ENCODE results near the gene DVL2.

The DVL2 gene

DNA sequence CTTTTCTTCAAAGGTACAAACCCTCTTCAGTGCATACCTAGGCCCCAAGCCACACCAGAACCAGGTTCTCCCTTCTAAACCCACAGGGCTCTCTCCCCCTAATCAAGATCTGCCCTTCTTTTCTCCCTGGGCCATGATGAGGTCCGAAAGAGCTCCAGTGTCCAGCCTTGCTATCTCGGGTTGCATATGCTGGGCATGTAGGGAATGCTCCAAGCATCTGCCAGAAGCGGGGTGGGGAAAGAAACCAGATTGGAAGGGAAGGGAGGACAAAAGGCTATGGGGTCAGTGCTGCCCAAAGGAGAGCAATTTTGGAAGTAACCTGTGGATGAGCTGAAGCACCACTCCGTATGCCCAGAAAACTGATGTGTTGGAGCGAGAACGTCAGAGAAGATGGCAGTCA lies 14.9 kb upstream of the DVL2 start:
- POLR2A ChIA-PET, result interaction anchor here (0.8 to 1.6 kb wide), 3 partner anchors 11 to 153 kb away, joined by 3 to 7 read pairs (median 4); partner anchors contain the start of genes NEURL4 and PHF23
- CTCF ChIA-PET, result interaction anchor here (0.6 to 1.4 kb wide), 2 partner anchors 17 to 122 kb away, joined by 3 to 5 read pairs; no protein-coding TSS in a partner anchor
- TF ChIP-seq, protein P1, sequence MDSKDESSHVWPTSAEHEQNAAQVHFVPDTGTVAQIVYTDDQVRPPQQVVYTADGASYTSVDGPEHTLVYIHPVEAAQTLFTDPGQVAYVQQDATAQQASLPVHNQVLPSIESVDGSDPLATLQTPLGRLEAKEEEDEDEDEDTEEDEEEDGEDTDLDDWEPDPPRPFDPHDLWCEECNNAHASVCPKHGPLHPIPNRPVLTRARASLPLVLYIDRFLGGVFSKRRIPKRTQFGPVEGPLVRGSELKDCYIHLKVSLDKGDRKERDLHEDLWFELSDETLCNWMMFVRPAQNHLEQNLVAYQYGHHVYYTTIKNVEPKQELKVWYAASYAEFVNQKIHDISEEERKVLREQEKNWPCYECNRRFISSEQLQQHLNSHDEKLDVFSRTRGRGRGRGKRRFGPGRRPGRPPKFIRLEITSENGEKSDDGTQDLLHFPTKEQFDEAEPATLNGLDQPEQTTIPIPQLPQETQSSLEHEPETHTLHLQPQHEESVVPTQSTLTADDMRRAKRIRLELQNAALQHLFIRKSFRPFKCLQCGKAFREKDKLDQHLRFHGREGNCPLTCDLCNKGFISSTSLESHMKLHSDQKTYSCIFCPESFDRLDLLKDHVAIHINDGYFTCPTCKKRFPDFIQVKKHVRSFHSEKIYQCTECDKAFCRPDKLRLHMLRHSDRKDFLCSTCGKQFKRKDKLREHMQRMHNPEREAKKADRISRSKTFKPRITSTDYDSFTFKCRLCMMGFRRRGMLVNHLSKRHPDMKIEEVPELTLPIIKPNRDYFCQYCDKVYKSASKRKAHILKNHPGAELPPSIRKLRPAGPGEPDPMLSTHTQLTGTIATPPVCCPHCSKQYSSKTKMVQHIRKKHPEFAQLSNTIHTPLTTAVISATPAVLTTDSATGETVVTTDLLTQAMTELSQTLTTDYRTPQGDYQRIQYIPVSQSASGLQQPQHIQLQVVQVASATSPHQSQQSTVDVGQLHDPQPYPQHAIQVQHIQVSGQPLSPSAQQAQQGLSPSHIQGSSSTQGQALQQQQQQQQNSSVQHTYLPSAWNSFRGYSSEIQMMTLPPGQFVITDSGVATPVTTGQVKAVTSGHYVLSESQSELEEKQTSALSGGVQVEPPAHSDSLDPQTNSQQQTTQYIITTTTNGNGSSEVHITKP (tag by site-specific recombination; IDR thresholded peaks at IDR 0.05), result peak; percentile 37
- TF ChIP-seq, protein P2, sequence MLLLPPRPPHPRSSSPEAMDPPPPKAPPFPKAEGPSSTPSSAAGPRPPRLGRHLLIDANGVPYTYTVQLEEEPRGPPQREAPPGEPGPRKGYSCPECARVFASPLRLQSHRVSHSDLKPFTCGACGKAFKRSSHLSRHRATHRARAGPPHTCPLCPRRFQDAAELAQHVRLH (tag by site-specific recombination; IDR thresholded peaks at IDR 0.05), result no peak
- TF ChIP-seq ZBTB20 (tag by site-specific recombination; IDR thresholded peaks at IDR 0.05) (no peak), ZNF155 (tag by site-specific recombination; IDR thresholded peaks at IDR 0.05) (no peak), ZNF549 (tag by site-specific recombination; IDR thresholded peaks at IDR 0.05) (no peak), ZNF514 (tag by site-specific recombination; IDR thresholded peaks at IDR 0.05) (no peak)
- peak overlapping the region; percentile 46; the same call in 1 of the 2 replicates for H3K27ac ChIP-seq (ENCODE audit: extremely low read depth, low read depth, low read length)
- peaks cover 34 to 47% of the 10 kb centered on the region in 2 experiments for H3K36me3 ChIP-seq (ENCODE audit: control insufficient read depth in 2 of 2, insufficient read depth in 1 of 2, low read length in 2 of 2)
- peaks cover 13% of the 10 kb centered on the region; the same call in 1 of the 2 replicates for H3K4me1 ChIP-seq (ENCODE audit: control insufficient read depth, insufficient read depth, low read length)
- H3K9me3 ChIP-seq (ENCODE audit: control insufficient read depth, insufficient read depth, low read depth, low read length), result no peaks in the 10 kb centered on the region
- no peak overlapping the region for H3K4me3 ChIP-seq (ENCODE audit: low read depth, low read length)

DNA sequence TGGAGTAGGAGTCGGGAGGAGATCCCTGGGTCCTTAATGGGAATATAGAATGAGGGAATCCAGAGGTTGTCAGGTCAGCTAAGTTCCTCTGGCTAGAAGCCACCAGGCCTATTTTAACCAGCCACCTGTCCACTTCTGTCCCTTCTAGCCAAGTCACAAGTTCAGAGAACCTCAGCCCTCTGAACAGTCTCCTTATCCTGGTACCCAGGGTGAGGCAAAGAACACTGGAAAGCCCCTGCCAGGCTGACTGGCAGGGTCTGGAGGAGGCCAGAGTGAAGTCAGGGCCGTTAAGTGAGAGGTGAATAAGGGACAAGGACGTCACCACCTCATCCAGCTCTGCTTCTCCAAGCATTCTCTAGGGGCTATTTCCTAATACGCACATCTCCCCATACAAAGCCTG lies 14.5 kb upstream of the DVL2 start:
- Histone ChIP-seq H3K36me3 (ENCODE audit: control insufficient read depth in 2 of 2, insufficient read depth in 1 of 2, low read length in 2 of 2) (peaks cover 30 to 47% of the 10 kb centered on the region in 2 experiments), H3K4me1 (ENCODE audit: control insufficient read depth, insufficient read depth, low read length) (peaks cover 13% of the 10 kb centered on the region; the same call in 1 of the 2 replicates), H3K27ac (ENCODE audit: extremely low read depth, low read depth, low read length) (peak overlapping the region; percentile 46; the same call in 1 of the 2 replicates), H3K4me3 (ENCODE audit: low read depth, low read length) (no peak overlapping the region), H3K9me3 (ENCODE audit: control insufficient read depth, insufficient read depth, low read depth, low read length) (no peaks in the 10 kb centered on the region)
- CTCF ChIA-PET, result no interaction called here
- POLR2A ChIA-PET, result interaction anchor here (0.7 to 1.5 kb wide), 4 partner anchors 9 to 154 kb away, joined by 3 to 5 read pairs (median 4); partner anchors contain the start of genes ACADVL, DLG4, NEURL4 and PHF23
- TF ChIP-seq ZBTB6 (tag by site-specific recombination; IDR thresholded peaks at IDR 0.05), result no peak
- no peak for TF ChIP-seq ZNF558 (tag by site-specific recombination; IDR thresholded peaks at IDR 0.05)
- TF ChIP-seq ZNF350 (tag by site-specific recombination; IDR thresholded peaks at IDR 0.05), result no peak
- no peak for TF ChIP-seq ZNF121 (tag by site-specific recombination; IDR thresholded peaks at IDR 0.05)
- no peak for TF ChIP-seq ZBTB7A (tag by site-specific recombination; IDR thresholded peaks at IDR 0.05; ENCODE audit: low read depth)
- TF ChIP-seq EGR2 (tag by site-specific recombination; IDR thresholded peaks at IDR 0.05; ENCODE audit: low read depth), result no peak
- TF ChIP-seq ZNF394 (tag by site-specific recombination; IDR thresholded peaks at IDR 0.05; ENCODE audit: borderline replicate concordance), result no peak
- TF ChIP-seq ZNF175 (tag by site-specific recombination; IDR thresholded peaks at IDR 0.05), result no peak
- TF ChIP-seq ZNF19 (tag by site-specific recombination; IDR thresholded peaks at IDR 0.05; ENCODE audit: low read depth), result no peak
- no peak for TF ChIP-seq ZNF23 (tag by site-specific recombination; IDR thresholded peaks at IDR 0.05; ENCODE audit: borderline replicate concordance)
- no peak for TF ChIP-seq ZNF132 (tag by site-specific recombination; IDR thresholded peaks at IDR 0.05; ENCODE audit: borderline replicate concordance)
- TF ChIP-seq ZNF16 (tag by site-specific recombination; IDR thresholded peaks at IDR 0.05; ENCODE audit: low read depth), result no peak
- no peak for TF ChIP-seq KLF17 (tag by site-specific recombination; IDR thresholded peaks at IDR 0.05)
- no peak for TF ChIP-seq ZNF664 (tag by site-specific recombination; IDR thresholded peaks at IDR 0.05)

Measured in HEK293 (cell line).